Hematopoietic multipotent progenitor cell treated with erythropoietin and hydrocortisone succinate and interleukin-3 and kit ligand, for 6 days (in vitro differentiated cells): ENCODE data around the gene BHLHA15.
A peak's percentile ranks its signal among the peaks of the same experiment; 100 is the strongest.

Experiments used
- DNase-seq: peaks from one replicate; pipeline ENCODE4 v3.0.0-alpha.2; 2015

BHLHA15 gene

GRCh38 chr7:98250789-98251188, 39.5 kb downstream of the BHLHA15 start:
- peak; percentile 8 for DNase-seq

DNA sequence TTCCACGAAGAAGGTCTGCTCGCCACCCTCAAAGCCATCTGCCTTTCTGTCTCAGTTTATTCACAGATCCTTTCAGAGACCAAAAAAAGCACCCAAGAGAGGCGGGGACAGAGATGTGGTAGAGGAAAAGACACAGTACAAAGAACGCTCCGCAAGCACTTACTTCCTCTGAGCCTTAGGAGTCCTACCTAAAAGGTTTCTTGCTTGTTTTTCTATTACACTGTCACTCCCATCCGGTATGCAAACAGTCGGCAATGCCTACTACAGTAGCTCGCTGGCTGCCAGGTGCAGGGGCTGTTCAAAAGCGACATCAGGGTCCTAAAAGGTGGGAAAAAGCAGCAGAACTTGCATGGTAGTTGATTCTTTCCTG, 40.0 kb downstream of the BHLHA15 start:
- DNase-seq: no peak

- DNase-seq: peak; percentile 95
These were observed 40.6 kb downstream of the BHLHA15 start, which contains the start of gene TECPR1 for GRCh38 chr7:98251601-98252424. TSS of gene TECPR1 (minus strand) at chr7:98252232. CDS start at chr7:98246146, 6,086 bp downstream.

- no peak for DNase-seq
These were observed 41.3 kb downstream of the BHLHA15 start for GRCh38 chr7:98252425-98253054.

DNA sequence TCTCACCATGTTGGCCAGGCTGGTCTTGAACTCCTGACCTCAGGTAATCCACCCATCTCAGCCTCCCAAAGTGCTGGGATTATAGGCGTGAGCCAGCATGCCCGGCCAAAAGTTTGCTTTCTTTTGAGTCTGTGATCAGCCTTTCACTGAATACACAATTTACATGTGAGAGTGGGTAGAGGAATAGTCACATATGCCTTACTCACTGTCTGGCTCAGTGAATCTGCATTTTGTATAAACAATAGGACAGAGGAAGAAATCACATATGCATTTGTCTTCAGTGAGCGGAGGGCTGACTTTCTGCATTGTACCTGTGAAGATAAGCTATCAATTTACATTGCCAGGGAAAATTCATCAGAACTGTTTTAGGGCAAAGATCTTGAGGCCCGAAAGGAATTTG, 43.3 kb downstream of the BHLHA15 start:
- DNase-seq: no peak

DNA sequence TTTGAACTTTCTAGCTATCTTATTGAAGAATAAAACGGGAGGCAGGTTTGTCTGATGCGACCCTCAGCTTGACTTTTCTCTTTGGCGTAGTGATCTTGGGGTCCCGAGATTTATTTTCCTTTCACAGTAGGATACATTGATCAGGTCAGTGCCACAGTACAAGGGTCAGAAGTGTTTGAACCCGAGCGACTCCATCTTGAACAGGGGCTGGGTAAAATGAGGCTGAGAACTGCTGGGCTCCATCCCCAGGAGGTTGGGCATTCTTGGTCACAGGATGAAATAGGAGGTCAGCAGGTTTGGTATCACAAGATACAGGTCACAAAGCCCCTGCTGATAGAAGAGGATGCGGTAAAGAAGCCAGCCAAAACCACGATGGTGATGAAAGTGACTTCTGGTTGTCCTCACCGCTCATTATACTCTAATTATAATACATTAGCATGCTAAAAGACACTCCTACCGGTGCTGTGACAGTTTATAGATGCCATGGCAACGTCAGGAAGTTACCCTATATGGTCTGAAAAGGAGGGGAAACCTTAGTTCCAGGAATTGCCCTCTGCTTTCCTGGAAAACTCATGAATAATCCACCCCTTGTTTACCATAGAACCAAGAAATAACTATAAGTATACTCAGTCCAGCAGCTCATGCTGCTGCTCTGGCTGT, 43.8 kb downstream of the BHLHA15 start:
- DNase-seq: peak; percentile 62

GRCh38 chr7:98256431-98256830, 45.2 kb downstream of the BHLHA15 start:
- DNase-seq: no peak

DNA sequence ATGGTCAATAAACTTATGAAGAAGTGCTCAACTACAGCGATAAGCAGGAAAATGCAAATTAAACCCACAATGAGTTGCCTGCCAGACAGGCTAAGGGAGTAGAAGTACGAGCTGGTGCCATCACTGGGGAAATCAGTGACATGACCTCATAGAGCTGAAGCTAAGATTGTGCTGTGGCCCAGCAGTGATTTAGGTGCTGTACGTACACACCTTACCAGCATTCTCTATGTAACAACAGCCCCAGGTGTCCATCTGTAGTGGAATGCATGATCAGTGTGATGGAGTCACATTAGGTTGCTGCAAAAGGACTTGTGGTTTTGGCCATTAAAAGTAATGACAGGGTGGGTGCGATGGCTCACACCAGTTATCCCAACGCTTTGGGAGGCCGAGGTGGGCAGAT, 46.5 kb downstream of the BHLHA15 start:
- no peak for DNase-seq
